HCT116 (cell line): ENCODE results near the gene TCERG1L.

Experiments
- POLR2A ChIP-seq: IDR thresholded peaks from 2 replicates; pipeline ENCODE4 v1.7.0; 2011; ENCODE audit warnings: borderline replicate concordance; ENCODE audit not compliant: insufficient read depth, insufficient read length; ENCODE audit errors: extremely low read depth
- SP1 ChIP-seq: IDR thresholded peaks from 2 replicates; pipeline ENCODE4 v1.6.1; 2012; ENCODE audit warnings: low read depth
- YY1 ChIP-seq: IDR thresholded peaks from 2 replicates; pipeline ENCODE4 v1.6.1; 2011; ENCODE audit warnings: low read length, low read depth, moderate library complexity, mild to moderate bottlenecking; ENCODE audit not compliant: insufficient replicate concordance; ENCODE audit errors: extremely low read depth
- TF ChIP-seq, protein P1 (sequence below), 3 experiments: fragments of 200-600 bp in 1 of 3; sonication (generic) in 1 of 3; IDR thresholded peaks in 2 of 3; conservative IDR thresholded peaks in 1 of 3; 2 replicates each; pipeline ENCODE4 v1.5.1; 2012 to 2017; ENCODE audit warnings: low read depth in 2 of 3, low read length in 2 of 3, antibody characterized with exemption in 1 of 3, borderline replicate concordance in 1 of 3, control low read depth in 1 of 3, mild to moderate bottlenecking in 1 of 3, mixed read lengths in 1 of 3, mixed run types in 1 of 3, moderate library complexity in 1 of 3; ENCODE audit not compliant: insufficient read depth in 1 of 3

DNA sequence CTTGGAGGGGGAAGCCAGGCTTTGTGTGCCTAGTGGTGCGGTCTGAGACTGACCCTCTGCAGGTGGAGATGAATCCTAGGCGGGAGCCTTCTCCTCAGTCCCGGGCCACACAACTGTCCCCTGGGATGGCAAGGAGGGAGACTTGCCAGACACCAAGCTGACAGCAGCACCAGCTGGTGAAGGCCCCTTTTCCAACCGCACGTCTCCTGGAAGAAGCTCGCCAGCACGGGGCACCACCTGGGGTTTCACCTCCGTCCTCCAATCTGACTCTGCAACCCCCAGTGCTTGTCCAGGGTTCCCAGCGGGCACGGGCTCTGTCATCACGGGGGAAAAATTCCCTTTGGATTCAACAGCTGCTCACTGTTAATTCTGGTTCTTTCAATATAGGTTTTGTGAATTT is 34.2 kb upstream of the TCERG1L start:
- TF ChIP-seq, protein P1, sequence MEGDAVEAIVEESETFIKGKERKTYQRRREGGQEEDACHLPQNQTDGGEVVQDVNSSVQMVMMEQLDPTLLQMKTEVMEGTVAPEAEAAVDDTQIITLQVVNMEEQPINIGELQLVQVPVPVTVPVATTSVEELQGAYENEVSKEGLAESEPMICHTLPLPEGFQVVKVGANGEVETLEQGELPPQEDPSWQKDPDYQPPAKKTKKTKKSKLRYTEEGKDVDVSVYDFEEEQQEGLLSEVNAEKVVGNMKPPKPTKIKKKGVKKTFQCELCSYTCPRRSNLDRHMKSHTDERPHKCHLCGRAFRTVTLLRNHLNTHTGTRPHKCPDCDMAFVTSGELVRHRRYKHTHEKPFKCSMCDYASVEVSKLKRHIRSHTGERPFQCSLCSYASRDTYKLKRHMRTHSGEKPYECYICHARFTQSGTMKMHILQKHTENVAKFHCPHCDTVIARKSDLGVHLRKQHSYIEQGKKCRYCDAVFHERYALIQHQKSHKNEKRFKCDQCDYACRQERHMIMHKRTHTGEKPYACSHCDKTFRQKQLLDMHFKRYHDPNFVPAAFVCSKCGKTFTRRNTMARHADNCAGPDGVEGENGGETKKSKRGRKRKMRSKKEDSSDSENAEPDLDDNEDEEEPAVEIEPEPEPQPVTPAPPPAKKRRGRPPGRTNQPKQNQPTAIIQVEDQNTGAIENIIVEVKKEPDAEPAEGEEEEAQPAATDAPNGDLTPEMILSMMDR (IDR thresholded peaks at IDR 0.05 in 2 of 3, conservative IDR thresholded peaks at IDR 0.05 in 1 of 3; ENCODE audit: borderline replicate concordance in 1 of 3, insufficient read depth in 1 of 3, low read depth in 2 of 3, low read length in 2 of 3) = no peak
- TF ChIP-seq YY1 (no peak), SP1 (no peak), POLR2A (no peak)
